H9 (cell line): ENCODE results near the gene OLA1. TPM values are rescaled to one million over a fixed set of nuclear protein-coding genes. Genes with fewer than 3 reads are reported as not detected.

Experiments used
- DNase-seq: peaks from one replicate; pipeline ENCODE4 v3.0.0-alpha.2; 2017
- H2AFZ ChIP-seq: one replicate; pipeline ENCODE4 v1.6.1; 2013; ENCODE audit warnings: mild to moderate bottlenecking, low read length, control low read depth, moderate library complexity
- H2AK5ac ChIP-seq: 2 replicates; pipeline ENCODE4 v1.6.1; 2013; ENCODE audit warnings: low read length, control low read depth, mixed read lengths; ENCODE audit not compliant: insufficient read length
- H2BK120ac ChIP-seq: one replicate; pipeline ENCODE4 v1.6.1; 2013; ENCODE audit warnings: low read depth, mild to moderate bottlenecking, low read length, control low read depth, inconsistent platforms; ENCODE audit not compliant: poor library complexity, severe bottlenecking
- H2BK12ac ChIP-seq: 2 replicates; pipeline ENCODE4 v1.6.1; 2013; ENCODE audit warnings: low read length, control low read depth, mixed read lengths, low read depth; ENCODE audit not compliant: insufficient read length
- H2BK15ac ChIP-seq: 2 replicates; pipeline ENCODE4 v1.6.1; 2013; ENCODE audit warnings: low read depth, low read length, control low read depth
- H2BK20ac ChIP-seq: one replicate; pipeline ENCODE4 v1.6.1; 2013; ENCODE audit warnings: low read depth, mild to moderate bottlenecking, low read length, control low read depth, inconsistent platforms; ENCODE audit not compliant: poor library complexity, severe bottlenecking
- H2BK5ac ChIP-seq: 2 replicates; pipeline ENCODE4 v1.6.1; 2013; ENCODE audit warnings: low read length, control low read depth, mixed read lengths; ENCODE audit not compliant: insufficient read length
- H3K14ac ChIP-seq: 2 replicates; pipeline ENCODE4 v1.6.1; 2013; ENCODE audit warnings: low read length, control low read depth; ENCODE audit not compliant: insufficient read depth
- H3K18ac ChIP-seq: 2 replicates; pipeline ENCODE4 v1.6.1; 2013; ENCODE audit warnings: low read depth, mild to moderate bottlenecking, mixed read lengths, low read length, control low read depth; ENCODE audit not compliant: insufficient read length
- H3K23ac ChIP-seq: 2 replicates; pipeline ENCODE4 v1.6.1; 2013; ENCODE audit warnings: low read length, control low read depth, mixed read lengths, low read depth; ENCODE audit not compliant: insufficient read length
- H3K23me2 ChIP-seq: 2 replicates; pipeline ENCODE4 v1.6.1; 2013; ENCODE audit warnings: low read depth, mild to moderate bottlenecking, mixed read lengths, low read length, control low read depth; ENCODE audit not compliant: insufficient read length, poor library complexity, severe bottlenecking
- H3K27ac ChIP-seq: 2 replicates; pipeline ENCODE4 v1.5.1; 2013; ENCODE audit warnings: low read length, control low read depth, mixed read lengths, low read depth; ENCODE audit not compliant: insufficient read length
- H3K27me3 ChIP-seq: 2 replicates; pipeline ENCODE4 v1.6.1; 2013; ENCODE audit warnings: low read length, control low read depth, inconsistent platforms; ENCODE audit not compliant: insufficient read depth
- H3K4ac ChIP-seq: 2 replicates; pipeline ENCODE4 v1.6.1; 2013; ENCODE audit warnings: low read depth, mild to moderate bottlenecking, control low read depth, inconsistent platforms, low read length, moderate library complexity
- H3K4me1 ChIP-seq: 2 replicates; pipeline ENCODE4 v1.6.1; 2013; ENCODE audit warnings: low read length, control low read depth, inconsistent platforms; ENCODE audit not compliant: insufficient read depth
- H3K4me2 ChIP-seq: 2 replicates; pipeline ENCODE4 v1.6.1; 2013; ENCODE audit warnings: low read length, control low read depth, mixed read lengths; ENCODE audit not compliant: insufficient read length, insufficient read depth
- H3K56ac ChIP-seq: 2 replicates; pipeline ENCODE4 v1.6.1; 2013; ENCODE audit warnings: low read depth, mild to moderate bottlenecking, mixed read lengths, low read length, control low read depth; ENCODE audit not compliant: insufficient read length
- H3K79me1 ChIP-seq: 2 replicates; pipeline ENCODE4 v1.6.1; 2013; ENCODE audit warnings: low read depth, mild to moderate bottlenecking, moderate library complexity, low read length, control low read depth, inconsistent platforms; ENCODE audit not compliant: insufficient read depth, poor library complexity, severe bottlenecking
- H3K79me2 ChIP-seq: 2 replicates; pipeline ENCODE4 v1.6.1; 2013; ENCODE audit warnings: low read length, control low read depth, inconsistent platforms; ENCODE audit not compliant: insufficient read depth
- H3K9ac ChIP-seq: 2 replicates; pipeline ENCODE4 v1.6.1; 2013; ENCODE audit warnings: low read length, control low read depth, mixed read lengths; ENCODE audit not compliant: insufficient read length; ENCODE audit errors: extremely low read depth
- H3K9me3 ChIP-seq: one replicate; pipeline ENCODE4 v1.6.1; 2013; ENCODE audit warnings: low read depth, low read length, inconsistent platforms; ENCODE audit not compliant: control insufficient read depth
- H3T11ph ChIP-seq: one replicate; pipeline ENCODE4 v1.6.1; 2013; ENCODE audit warnings: mild to moderate bottlenecking, low read length, control low read depth, inconsistent platforms
- H4K20me1 ChIP-seq: one replicate; pipeline ENCODE4 v1.6.1; 2013; ENCODE audit not compliant: control insufficient read depth, insufficient read length, insufficient read depth
- H4K5ac ChIP-seq: 2 replicates; pipeline ENCODE4 v1.6.1; 2013; ENCODE audit warnings: low read depth, mild to moderate bottlenecking, mixed read lengths, low read length, control low read depth; ENCODE audit not compliant: insufficient read length
- H4K8ac ChIP-seq: replicated peaks from 2 replicates; pipeline ENCODE4 v1.6.1; 2013; ENCODE audit warnings: low read length, control low read depth, mixed read lengths, low read depth; ENCODE audit not compliant: insufficient read length
- H4K91ac ChIP-seq: 2 replicates; pipeline ENCODE4 v1.6.1; 2013; ENCODE audit warnings: low read depth, mild to moderate bottlenecking, moderate library complexity, mixed read lengths, low read length, control low read depth; ENCODE audit not compliant: insufficient read length
- H3K27ac Mint-ChIP-seq, 3 experiments: 2 replicates in 2 of 3; 3 replicates in 1 of 3; pipeline ENCODE4 v1.8.0; 2020 to 2021; ENCODE audit warnings: mixed read lengths in 3 of 3, mild to moderate bottlenecking in 1 of 3, moderate library complexity in 1 of 3
- H3K27me3 Mint-ChIP-seq: 2 replicates; pipeline ENCODE4 v1.8.0; 2021; ENCODE audit warnings: low read depth, mild to moderate bottlenecking, moderate library complexity, mixed read lengths
- H3K36me3 Mint-ChIP-seq, 3 experiments: 2 replicates in 2 of 3; 3 replicates in 1 of 3; pipeline ENCODE4 v1.8.0; 2020 to 2021; ENCODE audit warnings: low read depth in 3 of 3, mixed read lengths in 3 of 3; ENCODE audit not compliant: insufficient read depth in 1 of 3
- H3K4me1 Mint-ChIP-seq, 2 experiments: 2 replicates each; pipeline ENCODE4 v1.8.0; 2020; ENCODE audit warnings: mixed read lengths in 2 of 2
- H3K4me3 Mint-ChIP-seq, 2 experiments: 2 replicates in 1 of 2; 3 replicates in 1 of 2; pipeline ENCODE4 v1.8.0; 2020 to 2021; ENCODE audit warnings: mild to moderate bottlenecking in 2 of 2, mixed read lengths in 2 of 2, moderate library complexity in 1 of 2
- H3K9me3 Mint-ChIP-seq, 2 experiments: 2 replicates in 1 of 2; 3 replicates in 1 of 2; pipeline ENCODE4 v1.8.0; 2020; ENCODE audit warnings: mild to moderate bottlenecking in 2 of 2, mixed read lengths in 2 of 2, moderate library complexity in 1 of 2
- WGBS: extraction: QIAGEN DNeasy Blood & Tissue Kit; methylation state at CpG from one replicate; pipeline ENCODE4 v1.1.7; 2013; ENCODE audit warnings: missing lambda C conversion rate, low lambda C conversion rate, mixed read lengths; ENCODE audit not compliant: insufficient read length; ENCODE audit errors: extremely low coverage; 5-methylcytosine and 5-hydroxymethylcytosine counted together
- total RNA-seq: library from RNA; stranded (reverse); gene quantifications from 2 replicates; pipeline ENCODE4 v1.2.1, GENCODE V29; 2021
- TF ChIP-seq, protein P1 (sequence below): fragments of 200-600 bp; sonication (generic); conservative IDR thresholded peaks from 3 replicates; pipeline ENCODE4 v1.8.0; 2021; ENCODE audit warnings: antibody characterized with exemption, mild to moderate bottlenecking

Gene OLA1
- total RNA-seq, 1 experiment from 2014 or later: 133 TPM

DNA sequence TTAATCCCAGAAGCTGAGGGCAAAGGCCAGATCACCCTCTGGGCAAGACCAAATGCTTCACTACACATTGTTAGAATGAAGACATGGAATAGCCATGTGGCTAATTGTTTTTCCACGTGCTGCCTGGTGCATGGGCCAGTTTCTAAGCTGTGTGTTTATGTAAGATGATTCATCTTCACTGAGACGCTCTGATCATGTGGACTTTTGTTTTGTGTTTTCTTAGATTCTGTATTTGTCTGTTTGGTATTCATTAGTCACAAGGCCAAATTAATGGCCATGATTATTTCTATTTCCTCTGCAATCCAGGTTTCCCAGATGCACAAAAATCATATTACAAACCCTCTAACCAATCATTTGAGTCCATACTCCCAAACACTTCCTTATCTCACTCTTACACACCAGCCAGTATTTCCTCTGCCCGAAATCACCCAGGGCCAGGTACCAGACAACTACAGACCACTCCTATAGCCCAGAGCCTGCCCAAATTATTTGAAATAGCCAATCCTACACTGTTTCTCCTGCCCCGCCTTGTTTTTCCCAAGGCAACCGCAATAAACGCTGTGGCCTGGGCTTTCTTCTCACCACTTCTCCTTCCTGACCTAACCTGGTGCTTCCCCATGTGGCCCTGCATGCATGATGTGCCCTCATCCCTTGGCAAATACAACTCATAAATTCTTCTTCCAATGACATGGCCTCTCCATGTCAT is 189.0 kb downstream of the OLA1 start:
- no peak overlapping the region for H3K27ac ChIP-seq
- no peaks in the 10 kb centered on the region for H4K20me1 ChIP-seq
- Mint-ChIP-seq H3K4me3 (no peak overlapping the region), H3K27ac (no peak overlapping the region), H3K27me3 (no peaks in the 10 kb centered on the region; the same call in 1 of the 2 replicates), H3K4me1 (peaks cover 22 to 26% of the 10 kb centered on the region in 2 experiments), H3K9me3 (peaks cover 19 to 23% of the 10 kb centered on the region in 2 experiments), H3K36me3 (peaks cover 6 to 18% (median 14%) of the 10 kb centered on the region in 3 experiments; a peak in 6 of 7 replicates)
- H3K56ac ChIP-seq: no peak overlapping the region
- H3K23ac ChIP-seq: no peak overlapping the region
- no peak overlapping the region for H3K18ac ChIP-seq
- no peak overlapping the region for H4K5ac ChIP-seq
- no peaks in the 10 kb centered on the region; the same call in 1 of the 2 replicates for H3K27me3 ChIP-seq
- no peaks in the 10 kb centered on the region for H3K79me1 ChIP-seq
- no peak overlapping the region for H2BK20ac ChIP-seq
- H3K9ac ChIP-seq: no peak overlapping the region
- H3K4ac ChIP-seq: no peak overlapping the region
- H2BK120ac ChIP-seq: no peak overlapping the region
- H3K14ac ChIP-seq: no peak overlapping the region
- no CpG with 5 or more reads among the region's 6 CpGs for WGBS
- no peaks in the 10 kb centered on the region for H3K23me2 ChIP-seq
- H2BK15ac ChIP-seq: no peak overlapping the region
- H4K8ac ChIP-seq: no peak overlapping the region
- DNase-seq: no peak
- no peak overlapping the region for H2BK5ac ChIP-seq
- no peak overlapping the region for H2AK5ac ChIP-seq
- no peak overlapping the region for H3K4me2 ChIP-seq
- no peak overlapping the region for H2BK12ac ChIP-seq
- H2AFZ ChIP-seq: no peak overlapping the region
- H3K79me2 ChIP-seq: no peaks in the 10 kb centered on the region
- H3K4me1 ChIP-seq: no peaks in the 10 kb centered on the region
- peaks cover 9% of the 10 kb centered on the region for H3K9me3 ChIP-seq
- H4K91ac ChIP-seq: no peak overlapping the region
- TF ChIP-seq, protein P1, sequence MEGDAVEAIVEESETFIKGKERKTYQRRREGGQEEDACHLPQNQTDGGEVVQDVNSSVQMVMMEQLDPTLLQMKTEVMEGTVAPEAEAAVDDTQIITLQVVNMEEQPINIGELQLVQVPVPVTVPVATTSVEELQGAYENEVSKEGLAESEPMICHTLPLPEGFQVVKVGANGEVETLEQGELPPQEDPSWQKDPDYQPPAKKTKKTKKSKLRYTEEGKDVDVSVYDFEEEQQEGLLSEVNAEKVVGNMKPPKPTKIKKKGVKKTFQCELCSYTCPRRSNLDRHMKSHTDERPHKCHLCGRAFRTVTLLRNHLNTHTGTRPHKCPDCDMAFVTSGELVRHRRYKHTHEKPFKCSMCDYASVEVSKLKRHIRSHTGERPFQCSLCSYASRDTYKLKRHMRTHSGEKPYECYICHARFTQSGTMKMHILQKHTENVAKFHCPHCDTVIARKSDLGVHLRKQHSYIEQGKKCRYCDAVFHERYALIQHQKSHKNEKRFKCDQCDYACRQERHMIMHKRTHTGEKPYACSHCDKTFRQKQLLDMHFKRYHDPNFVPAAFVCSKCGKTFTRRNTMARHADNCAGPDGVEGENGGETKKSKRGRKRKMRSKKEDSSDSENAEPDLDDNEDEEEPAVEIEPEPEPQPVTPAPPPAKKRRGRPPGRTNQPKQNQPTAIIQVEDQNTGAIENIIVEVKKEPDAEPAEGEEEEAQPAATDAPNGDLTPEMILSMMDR: no peak
- H3T11ph ChIP-seq: no peak overlapping the region
